CD4-positive, alpha-beta T cell treated with Interleukin-21 for 1 hour (primary cell): ENCODE results near the gene RGMB.

Experiments
- DNase-seq: peaks from one replicate; pipeline ENCODE4 v3.0.0-alpha.2; 2020

The RGMB gene

GRCh38 chr5:98836175-98836574, 62.7 kb downstream of the RGMB start:
- no peak for DNase-seq

DNA sequence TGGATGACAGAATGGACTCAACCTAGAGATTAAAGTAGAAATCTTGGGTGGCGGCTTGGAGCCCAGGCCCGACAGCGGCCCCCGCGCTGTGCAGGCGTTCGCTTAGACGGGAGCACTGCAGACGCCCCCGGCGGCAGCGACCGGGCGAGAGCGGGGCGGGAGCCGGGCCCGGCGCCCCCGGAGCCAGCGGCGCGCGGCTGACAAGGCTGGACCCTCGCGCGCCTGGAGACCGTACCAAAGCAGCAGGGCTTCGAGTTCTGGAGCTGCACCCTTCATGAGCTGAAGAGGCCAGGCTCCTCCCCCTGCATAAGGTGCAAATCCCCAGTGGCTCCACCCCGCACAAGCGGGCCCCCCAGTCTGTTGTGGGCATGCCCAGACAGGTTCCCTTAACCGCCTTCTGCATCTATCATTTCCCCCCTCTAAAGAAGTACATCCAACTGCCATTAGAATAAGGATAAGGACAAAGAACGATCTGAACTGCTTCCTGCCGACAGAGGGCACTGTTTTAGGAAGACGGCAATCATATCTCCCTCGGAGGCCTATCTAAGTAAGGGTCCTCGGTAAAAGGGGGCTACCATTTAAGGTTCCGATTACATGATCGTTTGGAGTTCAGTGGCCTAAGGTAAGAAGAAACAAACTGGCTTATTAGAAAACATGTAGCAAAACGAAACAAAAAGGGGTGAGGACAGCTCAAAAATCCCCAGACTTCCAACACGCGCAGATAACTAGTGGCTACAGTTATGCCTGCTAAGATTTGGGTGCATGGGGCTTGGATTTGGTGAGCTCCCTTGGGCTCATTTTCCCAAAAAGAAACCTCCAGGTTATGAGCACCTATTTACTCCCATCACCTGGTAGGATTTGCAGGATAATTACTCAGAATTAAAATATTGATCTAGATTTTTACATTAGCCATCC, 66.3 kb downstream of the RGMB start:
- no peak for DNase-seq

- no peak for DNase-seq
Measured at GRCh38 chr5:98840946-98841345, 67.5 kb downstream of the RGMB start.

DNA sequence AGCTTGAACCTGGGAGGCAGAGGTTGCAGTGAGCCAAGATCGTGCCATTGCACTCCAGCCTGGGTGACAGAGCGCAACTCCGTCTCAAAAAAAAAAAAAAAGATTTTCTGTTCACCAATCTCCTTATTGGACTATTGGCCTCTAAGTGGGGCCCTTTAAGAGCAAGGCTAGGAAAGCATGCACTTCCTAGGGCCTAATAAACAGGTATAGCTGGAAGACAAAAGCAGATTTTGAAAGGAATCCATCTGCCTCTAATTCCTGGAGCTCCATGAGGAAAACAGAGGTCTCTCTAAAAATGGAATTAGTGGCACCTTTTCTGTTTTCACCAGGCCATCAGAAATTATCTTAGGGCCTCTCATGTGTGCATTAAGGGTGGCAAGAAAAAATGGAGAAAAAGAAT, 70.0 kb downstream of the RGMB start:
- no peak for DNase-seq

DNA sequence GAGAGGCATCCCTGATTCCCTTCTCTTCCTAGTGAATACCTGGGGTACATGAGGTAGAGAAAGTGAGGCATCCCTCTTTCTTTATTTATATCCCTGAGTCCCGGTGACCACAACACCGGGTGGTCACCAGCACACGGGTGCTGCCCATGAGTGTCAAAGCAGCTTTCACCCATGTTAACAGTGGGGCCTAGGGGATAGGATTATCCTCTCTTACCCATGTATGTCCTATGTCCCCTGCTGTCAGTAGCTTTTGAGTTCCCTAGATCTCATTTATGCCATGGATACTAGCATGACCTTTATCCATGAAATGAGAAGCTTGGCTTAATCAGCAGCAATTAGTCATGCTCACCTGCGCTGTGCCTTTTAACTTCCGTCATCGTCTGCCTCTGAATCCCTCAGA, 71.4 kb downstream of the RGMB start:
- no peak for DNase-seq

GRCh38 chr5:98845878-98846277, 72.4 kb downstream of the RGMB start:
- no peak for DNase-seq
